IPS-NIHi7 (cell line): ENCODE results near the gene ZNF426.

Experiments used
- DNase-seq: peaks from one replicate; pipeline ENCODE4 v3.0.0; 2012; ENCODE audit warnings: mixed read lengths; ENCODE audit errors: extremely low spot score

The ZNF426 gene

DNA sequence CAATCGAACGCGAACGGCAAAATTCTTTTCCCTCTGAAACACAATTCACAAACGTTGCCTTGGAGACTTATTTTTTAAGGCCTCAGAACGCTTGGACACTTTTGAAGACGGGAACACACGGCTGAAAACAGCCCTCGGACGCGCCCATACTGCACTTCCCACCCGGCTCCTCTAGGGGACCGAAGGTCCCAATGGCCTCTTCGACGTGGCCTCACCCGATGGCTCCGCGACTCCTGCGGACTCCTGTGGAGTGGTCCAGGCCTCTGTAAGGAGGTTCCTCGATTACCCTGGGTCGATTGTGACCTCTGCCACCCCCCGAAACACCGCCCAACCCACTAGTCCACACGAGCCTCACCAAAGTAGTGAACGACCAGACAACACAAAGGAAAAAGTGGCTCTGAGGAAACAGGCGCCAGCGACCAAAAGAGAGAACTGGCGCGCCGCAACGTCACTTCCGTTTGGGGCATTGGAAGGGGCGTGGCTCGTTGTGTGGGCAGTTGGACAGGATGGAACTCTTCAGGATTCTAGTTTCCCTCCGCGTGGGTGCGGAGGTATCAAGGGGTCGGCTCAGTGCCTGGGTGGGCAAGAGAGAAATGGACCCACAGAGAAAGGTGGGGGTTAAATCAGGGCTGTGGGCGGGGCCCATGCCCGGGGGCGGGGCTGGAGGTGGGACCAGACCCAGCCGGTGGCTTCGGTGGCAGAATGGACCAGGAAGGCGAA lies 40.1 kb downstream of the ZNF426 start, which contains the start of gene ZNF560:
ZNF560 (minus strand) TSS at position 434 of the 720 bp plus-strand sequence. CDS start 23,303 bp downstream, outside the sequence.
- DNase-seq: peak; percentile 38

- no peak for DNase-seq
Observed at GRCh38 chr19:9494096-9494495, 44.3 kb downstream of the ZNF426 start.

DNA sequence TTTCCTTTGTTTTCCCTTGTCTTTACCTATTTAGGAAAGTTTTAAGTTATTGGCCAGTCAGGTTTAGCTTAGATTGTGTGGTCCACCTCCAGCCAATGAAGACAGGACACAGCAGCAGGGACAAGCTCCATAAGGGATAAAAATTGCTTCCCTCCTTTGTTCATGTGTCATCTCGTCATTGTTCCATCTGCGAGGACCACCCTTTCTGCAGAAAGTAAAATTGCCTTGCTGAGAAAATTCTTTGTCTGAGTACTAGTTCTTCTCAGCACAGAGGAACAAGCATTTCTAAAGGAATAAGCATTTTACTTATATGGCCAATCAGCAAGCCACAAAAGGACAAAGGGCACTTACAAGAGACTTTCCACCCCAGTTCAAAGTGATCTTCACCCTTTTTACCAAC lies 51.4 kb downstream of the ZNF426 start:
- DNase-seq: no peak

GRCh38 chr19:9485140-9485539 lies 53.3 kb downstream of the ZNF426 start:
- no peak for DNase-seq

DNA sequence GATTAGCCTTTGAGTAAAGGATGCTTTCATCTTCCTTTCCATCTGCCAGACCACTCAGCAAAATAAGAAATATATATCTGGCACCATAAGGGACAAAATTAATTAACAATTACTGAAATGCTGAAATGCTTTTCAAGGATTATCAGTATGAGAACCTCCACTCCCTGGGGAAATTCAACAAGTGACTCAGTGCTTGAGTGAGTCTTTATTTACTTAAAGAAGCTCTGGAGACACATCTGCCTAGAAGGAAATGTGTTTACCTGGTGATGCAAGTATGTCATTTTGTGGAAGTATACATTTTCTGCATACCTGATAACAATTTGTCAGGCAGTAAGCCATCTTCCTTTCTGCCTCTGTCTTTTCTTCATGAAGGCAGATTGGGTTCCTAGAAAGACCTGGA lies 63.5 kb downstream of the ZNF426 start:
- no peak for DNase-seq
